GM10266 (cell line): ENCODE data around the gene NPSR1.

ENCODE experiments used
- DNase-seq: peaks from one replicate; pipeline ENCODE4 v3.0.0; 2012; ENCODE audit errors: extremely low spot score
- TF ChIP-seq, protein P1 (sequence below): IDR thresholded peaks from 2 replicates; pipeline ENCODE4 v1.5.1; 2012; ENCODE audit warnings: mild to moderate bottlenecking, low read depth; ENCODE audit not compliant: control insufficient read depth, insufficient read depth; ENCODE audit errors: missing control alignments

NPSR1 gene

GRCh38 chr7:34750209-34750608 is 92.2 kb downstream of the NPSR1 start:
- TF ChIP-seq, protein P1, sequence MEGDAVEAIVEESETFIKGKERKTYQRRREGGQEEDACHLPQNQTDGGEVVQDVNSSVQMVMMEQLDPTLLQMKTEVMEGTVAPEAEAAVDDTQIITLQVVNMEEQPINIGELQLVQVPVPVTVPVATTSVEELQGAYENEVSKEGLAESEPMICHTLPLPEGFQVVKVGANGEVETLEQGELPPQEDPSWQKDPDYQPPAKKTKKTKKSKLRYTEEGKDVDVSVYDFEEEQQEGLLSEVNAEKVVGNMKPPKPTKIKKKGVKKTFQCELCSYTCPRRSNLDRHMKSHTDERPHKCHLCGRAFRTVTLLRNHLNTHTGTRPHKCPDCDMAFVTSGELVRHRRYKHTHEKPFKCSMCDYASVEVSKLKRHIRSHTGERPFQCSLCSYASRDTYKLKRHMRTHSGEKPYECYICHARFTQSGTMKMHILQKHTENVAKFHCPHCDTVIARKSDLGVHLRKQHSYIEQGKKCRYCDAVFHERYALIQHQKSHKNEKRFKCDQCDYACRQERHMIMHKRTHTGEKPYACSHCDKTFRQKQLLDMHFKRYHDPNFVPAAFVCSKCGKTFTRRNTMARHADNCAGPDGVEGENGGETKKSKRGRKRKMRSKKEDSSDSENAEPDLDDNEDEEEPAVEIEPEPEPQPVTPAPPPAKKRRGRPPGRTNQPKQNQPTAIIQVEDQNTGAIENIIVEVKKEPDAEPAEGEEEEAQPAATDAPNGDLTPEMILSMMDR, result no peak
- DNase-seq, result no peak

DNA sequence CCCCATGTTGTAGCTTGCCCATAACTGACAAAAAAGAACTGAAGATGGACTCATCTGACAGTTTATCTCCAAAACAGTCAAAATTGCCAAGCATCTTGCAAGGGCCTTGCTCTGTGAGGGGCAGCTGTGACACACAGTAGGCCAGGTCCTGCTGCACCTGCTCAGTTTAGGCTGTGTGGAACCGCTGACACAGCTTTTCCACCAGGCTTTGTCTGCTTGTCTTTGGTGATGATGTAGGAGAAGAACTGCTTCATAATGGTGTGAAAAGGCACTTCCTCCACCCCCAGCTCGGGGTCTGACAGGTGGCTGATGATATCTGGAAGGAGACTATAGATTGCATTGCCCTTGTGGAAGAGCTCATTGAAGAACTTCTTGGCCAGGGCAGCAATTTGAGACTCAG is 92.6 kb downstream of the NPSR1 start:
- DNase-seq, result no peak
- TF ChIP-seq, protein P1, result no peak

DNA sequence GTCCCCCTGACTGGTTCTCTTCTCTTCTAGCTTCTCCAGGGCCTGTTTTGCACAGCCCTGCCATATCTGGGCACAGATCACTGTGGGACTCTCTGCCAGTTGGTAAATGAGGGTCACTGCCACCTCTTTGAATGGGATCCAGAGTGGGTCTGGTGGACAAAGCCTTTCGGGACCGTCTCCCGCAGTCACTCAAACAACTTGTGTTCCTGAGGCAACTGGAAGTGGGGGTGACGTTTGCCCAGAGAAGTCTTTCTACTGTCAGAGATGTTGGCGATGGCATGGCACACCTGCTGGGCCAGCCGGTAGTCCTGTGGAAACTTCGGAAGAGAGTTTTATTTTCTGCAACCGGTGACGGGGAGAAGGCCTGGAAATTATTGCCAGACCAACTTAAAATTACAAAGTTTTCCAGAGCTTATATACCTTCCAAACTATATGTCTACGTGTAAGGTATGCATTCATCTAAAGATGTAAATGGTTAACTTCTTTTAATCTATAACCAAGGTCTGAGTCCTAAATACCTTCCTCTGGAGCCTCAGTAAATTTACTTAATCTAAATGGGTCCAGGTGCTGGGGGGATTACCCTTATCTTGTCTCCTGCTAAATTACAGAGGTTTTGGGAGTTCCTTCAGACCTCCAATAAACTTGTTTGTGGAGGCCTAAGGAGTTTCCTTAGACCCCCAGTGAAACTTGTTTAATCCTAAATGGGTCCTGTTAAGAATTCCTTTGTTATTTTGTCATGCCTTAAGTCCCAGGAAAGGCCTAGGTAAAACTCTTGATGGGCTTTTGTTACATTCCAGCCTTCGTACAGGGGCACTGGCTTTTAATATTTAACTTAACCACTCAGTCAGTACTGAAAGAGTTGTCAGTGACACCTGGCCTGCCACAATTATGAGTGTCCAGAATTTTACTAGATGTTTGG is 94.0 kb downstream of the NPSR1 start:
- DNase-seq, result no peak
- TF ChIP-seq, protein P1, result no peak

DNA sequence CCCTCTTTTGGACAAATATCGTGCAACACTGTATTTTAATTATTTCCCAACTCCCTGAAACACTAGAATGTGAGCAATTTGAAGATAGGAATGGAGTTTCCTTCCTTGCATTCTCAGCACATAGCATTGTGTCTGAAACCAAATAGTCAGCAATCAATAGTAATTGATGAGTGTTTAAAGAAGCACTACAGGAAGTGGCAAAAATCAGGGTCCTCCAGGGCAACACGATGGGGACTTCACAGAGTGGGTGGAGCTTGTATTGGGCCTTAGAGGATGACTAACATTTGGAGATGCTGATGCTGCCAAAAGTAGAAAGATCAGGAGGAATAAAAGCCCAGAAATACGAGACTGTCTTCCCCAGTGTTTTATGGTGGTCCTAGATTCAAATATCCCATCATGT is 94.9 kb downstream of the NPSR1 start:
- TF ChIP-seq, protein P1, result no peak
- DNase-seq, result no peak

- TF ChIP-seq, protein P1, result no peak
- DNase-seq, result no peak
Observed at GRCh38 chr7:34755008-34755407, 97.0 kb downstream of the NPSR1 start.

GRCh38 chr7:34756025-34756437 is 98.0 kb downstream of the NPSR1 start:
- no peak for DNase-seq
- TF ChIP-seq, protein P1, result no peak

- DNase-seq, result no peak
- TF ChIP-seq, protein P1, result no peak
Observed at GRCh38 chr7:34756691-34757090, 98.7 kb downstream of the NPSR1 start.
